Osteocyte (in vitro differentiated cells): Measurements from ENCODE around the gene SMARCD2. TPM values are rescaled to one million over a fixed set of nuclear protein-coding genes. Genes with fewer than 3 reads are reported as not detected.
A peak's percentile ranks its signal among the peaks of the same experiment; 100 is the strongest.
"Not testable (repeated sequence)": the region's sequence is repeated elsewhere in the genome, so short reads cannot be mapped to it uniquely, and the experiment has no call there.

ENCODE experiments used
- DNase-seq: peaks from one replicate; pipeline ENCODE4 v3.0.0; 2021; ENCODE audit warnings: mixed read lengths; ENCODE audit not compliant: unreplicated experiment; ENCODE audit errors: extremely low spot score
- H3K27ac Mint-ChIP-seq: one replicate; pipeline ENCODE4 v1.8.0; 2021; ENCODE audit warnings: mild to moderate bottlenecking, mixed read lengths; ENCODE audit not compliant: unreplicated experiment
- H3K27me3 Mint-ChIP-seq: one replicate; pipeline ENCODE4 v1.8.0; 2021; ENCODE audit warnings: mixed read lengths; ENCODE audit not compliant: unreplicated experiment
- H3K36me3 Mint-ChIP-seq: one replicate; pipeline ENCODE4 v1.8.0; 2021; ENCODE audit warnings: mixed read lengths; ENCODE audit not compliant: unreplicated experiment
- H3K4me1 Mint-ChIP-seq: one replicate; pipeline ENCODE4 v1.8.0; 2021; ENCODE audit warnings: mixed read lengths; ENCODE audit not compliant: unreplicated experiment
- H3K4me3 Mint-ChIP-seq: one replicate; pipeline ENCODE4 v1.8.0; 2021; ENCODE audit warnings: mild to moderate bottlenecking, moderate library complexity, mixed read lengths; ENCODE audit not compliant: unreplicated experiment
- H3K9me3 Mint-ChIP-seq: one replicate; pipeline ENCODE4 v1.8.0; 2021; ENCODE audit warnings: mixed read lengths; ENCODE audit not compliant: unreplicated experiment
- total RNA-seq: library from RNA; stranded (reverse); gene quantifications from 2 replicates; pipeline ENCODE4 v1.2.1, GENCODE V29; 2021
- TF ChIP-seq, protein P1 (sequence below): fragments of 200-600 bp; sonication (generic); IDR thresholded peaks from 2 replicates; pipeline ENCODE4 v1.5.0; 2021; ENCODE audit warnings: antibody characterized with exemption, mild to moderate bottlenecking, moderate library complexity

Gene SMARCD2
- total RNA-seq, 1 donor from 2014 or later = 42.6 TPM

DNA sequence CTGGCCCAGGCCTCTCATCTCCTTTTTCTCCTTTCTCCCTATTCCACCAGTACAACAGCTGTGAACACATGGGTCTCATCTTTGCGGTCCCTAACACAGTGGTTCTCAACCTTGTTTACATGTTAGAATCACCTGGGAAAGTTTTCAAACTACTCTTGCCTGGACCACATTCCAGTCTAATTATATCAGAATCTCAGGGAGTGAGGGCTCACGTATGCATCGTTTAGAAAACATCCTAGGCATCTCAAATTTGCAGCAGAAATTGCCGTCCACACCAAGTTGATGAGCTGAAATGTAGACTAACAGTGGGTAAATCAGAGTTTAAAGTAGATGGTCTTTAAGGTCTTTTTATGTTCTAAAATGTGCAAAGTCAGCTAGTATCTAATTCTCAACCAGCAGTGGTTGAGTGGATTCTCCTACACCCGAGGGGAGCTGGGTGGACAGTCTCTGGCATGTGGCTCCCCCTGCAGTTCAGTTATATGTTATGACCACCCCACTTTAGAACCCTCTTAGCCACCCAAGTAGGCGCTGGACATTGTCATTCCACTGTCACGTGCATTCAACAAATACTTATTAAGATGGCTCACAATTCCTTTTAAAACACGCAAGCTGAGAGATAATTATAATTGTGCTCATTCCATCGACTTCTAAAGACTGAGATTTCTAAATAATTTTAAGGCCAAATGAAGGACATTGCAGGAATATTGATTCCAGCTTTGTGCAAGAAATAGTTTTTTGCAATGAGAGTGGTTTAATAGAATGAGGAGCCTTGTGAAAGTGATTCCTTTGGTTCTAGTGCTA, 27.2 kb upstream of the SMARCD2 start:
- not testable (repeated sequence) for H3K9me3 Mint-ChIP-seq, H3K4me1 Mint-ChIP-seq, H3K36me3 Mint-ChIP-seq, H3K27ac Mint-ChIP-seq, DNase-seq, H3K4me3 Mint-ChIP-seq
- TF ChIP-seq, protein P1, sequence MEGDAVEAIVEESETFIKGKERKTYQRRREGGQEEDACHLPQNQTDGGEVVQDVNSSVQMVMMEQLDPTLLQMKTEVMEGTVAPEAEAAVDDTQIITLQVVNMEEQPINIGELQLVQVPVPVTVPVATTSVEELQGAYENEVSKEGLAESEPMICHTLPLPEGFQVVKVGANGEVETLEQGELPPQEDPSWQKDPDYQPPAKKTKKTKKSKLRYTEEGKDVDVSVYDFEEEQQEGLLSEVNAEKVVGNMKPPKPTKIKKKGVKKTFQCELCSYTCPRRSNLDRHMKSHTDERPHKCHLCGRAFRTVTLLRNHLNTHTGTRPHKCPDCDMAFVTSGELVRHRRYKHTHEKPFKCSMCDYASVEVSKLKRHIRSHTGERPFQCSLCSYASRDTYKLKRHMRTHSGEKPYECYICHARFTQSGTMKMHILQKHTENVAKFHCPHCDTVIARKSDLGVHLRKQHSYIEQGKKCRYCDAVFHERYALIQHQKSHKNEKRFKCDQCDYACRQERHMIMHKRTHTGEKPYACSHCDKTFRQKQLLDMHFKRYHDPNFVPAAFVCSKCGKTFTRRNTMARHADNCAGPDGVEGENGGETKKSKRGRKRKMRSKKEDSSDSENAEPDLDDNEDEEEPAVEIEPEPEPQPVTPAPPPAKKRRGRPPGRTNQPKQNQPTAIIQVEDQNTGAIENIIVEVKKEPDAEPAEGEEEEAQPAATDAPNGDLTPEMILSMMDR = peak; percentile 24
- peaks cover 25% of the 10 kb centered on the region for H3K27me3 Mint-ChIP-seq

DNA sequence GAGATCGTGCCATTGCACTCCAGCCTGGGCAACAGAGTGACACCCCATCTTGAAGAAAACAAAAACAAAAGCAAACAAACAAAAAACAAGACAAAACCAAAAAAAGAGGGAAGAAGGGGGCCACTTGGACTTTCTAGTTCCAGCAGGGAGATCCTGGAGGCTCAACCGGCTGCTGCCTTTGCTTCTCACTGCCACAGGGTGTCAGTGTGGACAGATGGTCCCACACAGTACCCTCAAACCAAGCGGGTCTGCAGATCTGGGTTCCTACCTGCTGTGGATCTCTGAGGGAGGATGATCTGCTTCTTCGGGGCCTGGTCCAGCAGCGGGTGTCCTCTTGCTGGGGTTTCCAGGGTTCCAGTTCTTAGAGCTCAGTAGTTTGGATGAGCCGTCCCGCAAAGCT, 24.1 kb upstream of the SMARCD2 start:
- not testable (repeated sequence) for H3K4me1 Mint-ChIP-seq, H3K9me3 Mint-ChIP-seq, H3K27ac Mint-ChIP-seq, DNase-seq, H3K36me3 Mint-ChIP-seq, H3K4me3 Mint-ChIP-seq
- peaks cover 26% of the 10 kb centered on the region for H3K27me3 Mint-ChIP-seq

GRCh38 chr17:63859257-63859656, 16.8 kb upstream of the SMARCD2 start:
- TF ChIP-seq, protein P1 = no peak
- no peak for DNase-seq
- H3K36me3 Mint-ChIP-seq = no peaks in the 10 kb centered on the region

DNA sequence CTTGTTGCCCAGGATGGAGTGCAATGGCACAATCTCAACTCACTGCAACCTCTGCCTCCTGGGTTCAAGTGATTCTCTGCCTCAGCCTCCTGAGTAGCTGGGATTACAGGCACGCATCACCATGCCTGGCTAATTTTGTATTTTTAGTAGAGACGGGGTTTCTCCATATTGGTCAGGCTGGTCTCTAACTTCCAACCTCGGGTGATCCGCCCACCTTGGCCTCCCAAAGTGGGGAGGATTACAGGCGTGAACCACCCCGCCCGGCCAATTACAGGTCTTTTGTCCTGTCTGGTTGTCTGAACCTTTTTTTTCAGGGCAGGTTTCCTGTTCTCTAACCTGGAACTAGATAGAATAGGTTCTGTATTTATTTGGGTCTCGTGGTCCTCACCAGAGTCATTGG, 13.9 kb upstream of the SMARCD2 start:
- peaks cover 60% of the 10 kb centered on the region for H3K27me3 Mint-ChIP-seq
- H3K4me1 Mint-ChIP-seq, DNase-seq, H3K9me3 Mint-ChIP-seq, H3K36me3 Mint-ChIP-seq, H3K4me3 Mint-ChIP-seq, H3K27ac Mint-ChIP-seq: not testable (repeated sequence)

More at GRCh38 chr17:63859257-63859656, 16.8 kb upstream of the SMARCD2 start:
- Mint-ChIP-seq H3K27ac (no peak overlapping the region), H3K4me1 (no peaks in the 10 kb centered on the region), H3K4me3 (no peak overlapping the region), H3K27me3 (peaks cover 46% of the 10 kb centered on the region), H3K9me3 (no peaks in the 10 kb centered on the region)

GRCh38 chr17:63855185-63855584, 12.7 kb upstream of the SMARCD2 start:
- no peaks in the 10 kb centered on the region for H3K36me3 Mint-ChIP-seq
- peaks cover 53% of the 10 kb centered on the region for H3K27me3 Mint-ChIP-seq
- H3K4me1 Mint-ChIP-seq = no peaks in the 10 kb centered on the region
- no peak overlapping the region for H3K4me3 Mint-ChIP-seq
- DNase-seq = no peak
- no peaks in the 10 kb centered on the region for H3K9me3 Mint-ChIP-seq
- no peak overlapping the region for H3K27ac Mint-ChIP-seq
- TF ChIP-seq, protein P1 = no peak

- no peaks in the 10 kb centered on the region for H3K36me3 Mint-ChIP-seq
- no peak overlapping the region for H3K4me3 Mint-ChIP-seq
- no peak overlapping the region for H3K27ac Mint-ChIP-seq
- no peak for DNase-seq
- no peaks in the 10 kb centered on the region for H3K4me1 Mint-ChIP-seq
- TF ChIP-seq, protein P1 = no peak
- H3K27me3 Mint-ChIP-seq = peaks cover 48% of the 10 kb centered on the region
- no peaks in the 10 kb centered on the region for H3K9me3 Mint-ChIP-seq
Observed at GRCh38 chr17:63854709-63855108, 12.2 kb upstream of the SMARCD2 start.
